K562 (cell line): ENCODE results near the gene LETM1. TPM values are rescaled to one million over a fixed set of nuclear protein-coding genes. Genes with fewer than 3 reads are reported as not detected.
A peak's percentile ranks its signal among the peaks of the same experiment; 100 is the strongest.

Experiments used
- COPS2 ChIP-seq: fragments of 450-650 bp; conservative IDR thresholded peaks from 2 replicates; pipeline ENCODE4 v1.6.1; 2016; ENCODE audit warnings: mild to moderate bottlenecking, moderate library complexity
- CXXC5 ChIP-seq: fragments of 250-450 bp; sonication (Bioruptor Pico); IDR thresholded peaks from 2 replicates; pipeline ENCODE4 v1.8.0; 2022; ENCODE audit warnings: inconsistent platforms, mild to moderate bottlenecking, moderate library complexity
- EGR1 ChIP-seq: fragments of 450-650 bp; conservative IDR thresholded peaks from 2 replicates; pipeline ENCODE4 v1.6.1; 2017; ENCODE audit warnings: mild to moderate bottlenecking
- ERF ChIP-seq: fragments of 450-650 bp; formaldehyde crosslinking; IDR thresholded peaks from 2 replicates; pipeline ENCODE4 v1.4.0; 2020; ENCODE audit warnings: mild to moderate bottlenecking, mixed read lengths
- GATAD2A ChIP-seq: fragments of 450-650 bp; IDR thresholded peaks from 2 replicates; pipeline ENCODE4 v1.6.1; 2017
- ID3 ChIP-seq, 2 experiments: fragments of 250-450 bp in 1 of 2; fragments of 450-650 bp in 1 of 2; sonication (Bioruptor Pico) in 1 of 2; IDR thresholded peaks; 2 replicates each; pipeline versions ENCODE4 v1.6.1 to v1.8.0; 2016 to 2021; ENCODE audit warnings: mild to moderate bottlenecking in 2 of 2, moderate library complexity in 2 of 2, missing compliant biosample characterization in 1 of 2, missing genetic modification characterization in 1 of 2
- KDM4B ChIP-seq, 2 experiments: fragments of 450-650 bp in 1 of 2; sonication (generic) in 1 of 2; IDR thresholded peaks; 2 replicates each; pipeline ENCODE4 v1.6.1; 2016 to 2017; ENCODE audit warnings: borderline replicate concordance in 2 of 2, antibody characterized with exemption in 1 of 2, low read depth in 1 of 2, mild to moderate bottlenecking in 1 of 2
- MAZ ChIP-seq, 2 experiments: fragments of 450-650 bp in 1 of 2; sonication (generic) in 1 of 2; formaldehyde crosslinking; IDR thresholded peaks in 1 of 2; conservative IDR thresholded peaks in 1 of 2; 2 replicates each; pipeline versions ENCODE4 v1.4.0 to v1.5.0; 2020; ENCODE audit warnings: mild to moderate bottlenecking in 1 of 2, missing genetic modification reagents in 1 of 2
- NEUROD1 ChIP-seq: fragments of 150-350 bp; IDR thresholded peaks from 2 replicates; pipeline ENCODE4 v1.6.1; 2014; ENCODE audit warnings: borderline replicate concordance, low read length, low read depth; ENCODE audit not compliant: partially characterized antibody
- SPI1 ChIP-seq: IDR thresholded peaks from 2 replicates; pipeline ENCODE4 v1.6.1; 2011; ENCODE audit warnings: low read depth, low read length, control low read depth, borderline replicate concordance
- TAF9B ChIP-seq: fragments of 450-650 bp; IDR thresholded peaks from 2 replicates; pipeline ENCODE4 v1.6.1; 2018; ENCODE audit warnings: mild to moderate bottlenecking; ENCODE audit not compliant: partially characterized antibody
- TRIM24 ChIP-seq, 2 experiments: fragments of 450-650 bp; IDR thresholded peaks; 2 replicates each; pipeline ENCODE4 v1.6.1; 2016
- TRIM28 ChIP-seq: fragments of 450-650 bp; IDR thresholded peaks from 2 replicates; pipeline ENCODE4 v1.6.1; 2017
- ZBTB40 ChIP-seq, 2 experiments: fragments of 450-650 bp in 1 of 2; sonication (generic) in 1 of 2; formaldehyde crosslinking in 1 of 2; IDR thresholded peaks; 2 replicates each; pipeline versions ENCODE4 v1.7.1 to v1.9.0; 2016 to 2022; ENCODE audit warnings: inconsistent platforms in 1 of 2, mild to moderate bottlenecking in 1 of 2, missing genetic modification reagents in 1 of 2
- ZNF143 ChIP-seq: sonication (generic); formaldehyde crosslinking; IDR thresholded peaks from 2 replicates; pipeline ENCODE4 v1.9.0; 2022; ENCODE audit warnings: mild to moderate bottlenecking, missing genetic modification reagents
- ZNF311 ChIP-seq: fragments of 250-450 bp; sonication (Bioruptor Pico); IDR thresholded peaks from 2 replicates; pipeline ENCODE4 v1.4.0; 2020; ENCODE audit warnings: mild to moderate bottlenecking, moderate library complexity
- polyA plus RNA-seq, 8 experiments: library from polyadenylated mRNA; depleted of rRNA in 4 of 8; stranded (reverse) in 5 of 8; unstranded in 3 of 8; fragments of >200 nt; fragmentation: Nextera tagmentation in 2 of 8; fragmentation: Illumina TruSeq in 1 of 8; extraction: Ambion mirVana in 2 of 8; extraction: Trizol in 1 of 8; gene quantifications; 2 replicates each; pipeline versions ENCODE4 v1.2.1 to v1.2.3, GENCODE V29; 2011 to 2014; ENCODE audit warnings: inconsistent platforms in 1 of 8, missing spikeins in 1 of 8
- total RNA-seq, 7 experiments: library from RNA; depleted of rRNA in 6 of 7; stranded (reverse); fragments of >200 nt in 6 of 7; fragmentation: Illumina TruSeq in 2 of 7; extraction: Trizol in 2 of 7; gene quantifications; 2 replicates each; pipeline versions ENCODE4 v1.2.1 to v1.2.3, GENCODE V29; 2011 to 2021; ENCODE audit warnings: low replicate concordance in 1 of 7

LETM1 gene
- total and polyA plus RNA-seq, 9 of the 15 experiments (the other 6 are each of a cell fraction or from before 2014, with no cell fraction given), result 3.9 to 109 (median 35.0) TPM

GRCh38 chr4:1784789-1785591 is 71.0 kb downstream of the LETM1 start (continued):
- TF ChIP-seq ZNF143, result peak; percentile 78
- TF ChIP-seq TRIM24 (IDR thresholded peaks at IDR 0.05), result peak; percentile 64 to 72; a peak in 3 of 4 replicates
- TF ChIP-seq ERF (CRISPR knock-in tag), result peak; percentile 75; the same call in 1 of the 2 replicates
- TF ChIP-seq MAZ (CRISPR knock-in tag; conservative IDR thresholded peaks at IDR 0.05 in 1 of 2, IDR thresholded peaks at IDR 0.05 in 1 of 2), result peak; percentile 56 to 85
- 0 out of 2 replicates have a peak, but pooled peaks have one; percentile 14 for TF ChIP-seq TRIM28
- peak; percentile 67 for TF ChIP-seq NEUROD1
- peak; percentile 33; the same call in 1 of the 2 replicates for TF ChIP-seq ZNF311 (CRISPR knock-in tag)
- peak; percentile 60 for TF ChIP-seq EGR1
- TF ChIP-seq TAF9B, result no peak
- TF ChIP-seq GATAD2A, result peak; percentile 91
- peak; percentile 92 for TF ChIP-seq CXXC5 (CRISPR knock-in tag)
- 0 out of 2 replicates have a peak, but pooled peaks have one; percentile 17 for TF ChIP-seq SPI1
- TF ChIP-seq COPS2, result no peak
- TF ChIP-seq ZBTB40 (IDR thresholded peaks at IDR 0.05), result 0 out of 2 replicates have a peak, but pooled peaks have one; percentile 20
- TF ChIP-seq ZBTB40 (CRISPR knock-in tag; IDR thresholded peaks at IDR 0.05), result no peak
- peak in 1 of 2 experiments; percentile 79; a peak in 1 of 4 replicates for TF ChIP-seq KDM4B (IDR thresholded peaks at IDR 0.05; ENCODE audit: borderline replicate concordance in 2 of 2, low read depth in 1 of 2)
- no peak for TF ChIP-seq ID3 (CRISPR knock-in tag; IDR thresholded peaks at IDR 0.05)
- peak; percentile 87 for TF ChIP-seq ID3 (tag; IDR thresholded peaks at IDR 0.05)
